SU-DHL-6 (cell line): ENCODE measurements around the gene UGGT2.

Source experiments
- CTCF ChIP-seq: fragments of 200-600 bp; sonication (generic); IDR thresholded peaks from one replicate; pipeline ENCODE4 v1.5.1; 2017; ENCODE audit warnings: antibody characterized with exemption, mild to moderate bottlenecking, low read length, moderate library complexity; ENCODE audit not compliant: insufficient read depth, poor library complexity, severe bottlenecking
- EZH2phosphoT487 ChIP-seq: fragments of 200-600 bp; sonication (generic), shearing (Covaris generic); conservative IDR thresholded peaks from 2 replicates; pipeline ENCODE4 v1.6.1; 2018; ENCODE audit warnings: mild to moderate bottlenecking, antibody characterized with exemption, low read length, moderate library complexity, mixed read lengths

- no peak for TF ChIP-seq CTCF
- TF ChIP-seq EZH2phosphoT487, result no peak
Observed at GRCh38 chr13:95893861-95894260, 159.3 kb downstream of the UGGT2 start.
